Tibial artery (tissue), 4 donors: ENCODE results near the gene NTN5.
"Not testable (repeated sequence)": the region's sequence is repeated elsewhere in the genome, so short reads cannot be mapped to it uniquely, and the experiment has no call there.

Experiments
- DNase-seq, 2 donors: peaks; one replicate each; pipeline ENCODE4 v3.0.0-alpha.2; 2019
- H3K27ac ChIP-seq, 2 donors: fragments of 200-600 bp; sonication (generic) in 1 of 2; 1 replicate in 1 of 2; 2 replicates in 1 of 2; pipeline ENCODE4 v1.5.1; 2018 to 2019; ENCODE audit warnings: mild to moderate bottlenecking in 1 of 2
- H3K27me3 ChIP-seq, 2 donors: fragments of 200-600 bp; sonication (generic) in 1 of 2; one replicate each; pipeline versions ENCODE4 v1.5.1 to v1.6.0; 2016 to 2019
- H3K36me3 ChIP-seq, 3 donors: fragments of 200-600 bp; sonication (generic) in 2 of 3; one replicate each; pipeline ENCODE4 v1.5.1; 2016 to 2019; ENCODE audit warnings: mild to moderate bottlenecking in 2 of 3
- H3K4me1 ChIP-seq, 4 donors: fragments of 200-600 bp; sonication (generic) in 2 of 4; 1 replicate in 3 of 4; 2 replicates in 1 of 4; pipeline ENCODE4 v1.5.1; 2016 to 2019
- H3K4me3 ChIP-seq, 2 donors: fragments of 200-600 bp; sonication (generic) in 1 of 2; 1 replicate in 1 of 2; 2 replicates in 1 of 2; pipeline ENCODE4 v1.5.1; 2018 to 2019; ENCODE audit warnings: mild to moderate bottlenecking in 2 of 2
- H3K9me3 ChIP-seq, 3 donors: fragments of 200-600 bp; sonication (generic) in 1 of 3; one replicate each; pipeline ENCODE4 v1.5.1; 2016 to 2019
- CTCF ChIP-seq, 2 experiments: fragments of 200-600 bp in 1 of 2; fragments of 450-650 bp in 1 of 2; IDR thresholded peaks; one replicate each; pipeline ENCODE4 v1.5.1; 2017 to 2019; ENCODE audit warnings: antibody characterized with exemption in 2 of 2, mild to moderate bottlenecking in 1 of 2, moderate library complexity in 1 of 2
- intact Hi-C: fragments of 100-400 bp; cut with DNase I; formaldehyde crosslinking; loops from one replicate; pipeline ENCODE4 v1.15.0; 2023; ENCODE audit warnings: low total_unique reads

NTN5 gene

GRCh38 chr19:48703316-48703715 is 30.5 kb upstream of the NTN5 start:
- Histone ChIP-seq H3K9me3 (no peaks in the 10 kb centered on the region), H3K36me3 (peaks cover 0 to 28% (median 0%) of the 10 kb centered on the region in 3 donors)
- intact Hi-C loops: no loop called here

DNA sequence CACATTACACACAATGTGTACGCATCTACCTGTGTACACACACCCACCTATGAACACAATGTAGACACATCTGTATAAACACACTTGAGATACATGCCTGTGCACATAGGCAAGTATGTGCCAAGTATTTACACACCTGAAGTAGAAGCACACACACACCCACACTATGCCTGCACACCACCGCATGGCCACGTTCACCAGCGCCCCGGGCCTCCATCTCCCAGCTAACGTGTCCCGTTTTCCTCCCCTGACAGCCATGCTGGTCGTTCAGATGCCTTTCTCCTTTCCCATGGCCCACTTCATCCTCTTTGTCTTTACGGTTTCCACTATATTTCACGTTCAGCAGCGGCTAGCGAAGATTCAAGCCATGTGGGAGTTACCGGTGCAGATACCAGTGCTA is 29.9 kb upstream of the NTN5 start:
- intact Hi-C loops: no loop called here
- TF ChIP-seq CTCF (IDR thresholded peaks at IDR 0.05): no peak
- no peak for DNase-seq
- peaks cover 0 to 4% of the 10 kb centered on the region in 2 donors for H3K27me3 ChIP-seq
- no peak overlapping the region for H3K4me3 ChIP-seq
- H3K4me1 ChIP-seq: no peaks in the 10 kb centered on the region
- no peak overlapping the region for H3K27ac ChIP-seq
- H3K9me3 ChIP-seq: no peaks in the 10 kb centered on the region
- peaks cover 0 to 28% (median 0%) of the 10 kb centered on the region in 3 donors for H3K36me3 ChIP-seq

More at GRCh38 chr19:48703316-48703715, 30.5 kb upstream of the NTN5 start:
- TF ChIP-seq CTCF (IDR thresholded peaks at IDR 0.05): no peak
- DNase-seq: no peak
- Histone ChIP-seq H3K4me1 (no peaks in the 10 kb centered on the region), H3K4me3 (no peak overlapping the region), H3K27ac (no peak overlapping the region), H3K27me3 (peaks cover 0 to 1% of the 10 kb centered on the region in 2 donors)

- Histone ChIP-seq H3K9me3 (no peaks in the 10 kb centered on the region), H3K4me1 (peaks cover 0 to 10% (median 2%) of the 10 kb centered on the region in 4 donors), H3K27ac (no peak overlapping the region), H3K4me3 (no peak overlapping the region), H3K27me3 (peaks cover 0 to 28% of the 10 kb centered on the region in 2 donors), H3K36me3 (peaks cover 0 to 18% (median 0%) of the 10 kb centered on the region in 3 donors)
- TF ChIP-seq CTCF (IDR thresholded peaks at IDR 0.05): no peak
- intact Hi-C loops: no loop called here
- DNase-seq: no peak
These were observed 25.2 kb upstream of the NTN5 start for GRCh38 chr19:48698046-48698445.

- Histone ChIP-seq H3K4me1 (peaks cover 0 to 10% (median 2%) of the 10 kb centered on the region in 4 donors), H3K9me3 (no peaks in the 10 kb centered on the region), H3K4me3 (no peak overlapping the region), H3K27me3 (peaks cover 0 to 28% of the 10 kb centered on the region in 2 donors), H3K36me3 (peaks cover 0 to 7% (median 0%) of the 10 kb centered on the region in 3 donors), H3K27ac (no peak overlapping the region)
- intact Hi-C loops: loop anchor here (2.0 kb wide), 1 partner anchor 74 kb away; no protein-coding TSS in a partner anchor
- no peak for DNase-seq
- TF ChIP-seq CTCF (IDR thresholded peaks at IDR 0.05): no peak
These were observed 23.7 kb upstream of the NTN5 start for GRCh38 chr19:48696353-48697010.

DNA sequence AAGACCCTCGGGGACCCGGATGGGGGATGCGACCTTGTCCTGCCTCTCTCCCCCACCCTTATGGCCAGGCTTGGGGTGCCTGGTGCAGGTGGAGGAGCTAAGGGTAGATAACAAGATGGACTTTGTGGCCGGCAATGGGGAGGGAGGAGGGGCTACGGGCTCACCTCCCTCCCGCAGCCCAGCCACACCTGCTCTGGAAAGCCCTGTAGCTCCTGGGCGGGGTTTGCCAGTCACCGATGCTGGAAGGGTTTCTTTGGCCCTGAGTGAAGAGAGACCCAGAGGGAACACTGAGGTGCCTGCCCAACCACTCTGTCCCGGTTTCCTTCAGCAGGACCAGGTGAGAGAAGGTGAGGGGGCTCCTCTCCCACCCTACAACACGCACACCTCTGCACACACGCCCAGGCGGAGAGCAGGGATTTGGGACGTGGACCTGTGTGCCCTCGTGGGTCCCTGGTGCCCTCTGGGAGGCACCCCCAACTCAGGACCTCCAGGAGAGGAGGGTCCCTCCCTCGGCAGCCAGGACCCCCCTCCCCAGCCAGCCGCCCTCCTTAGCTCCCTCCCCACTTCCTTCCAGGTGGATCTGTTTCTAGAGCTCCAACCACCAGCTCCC is 23.0 kb upstream of the NTN5 start, which contains the start of gene FUT2:
TSS of gene FUT2 (plus strand) at position 229 of the 610 bp plus-strand sequence. CDS start 6,986 bp downstream, outside the sequence.
- Histone ChIP-seq H3K4me1 (peaks cover 0 to 10% (median 2%) of the 10 kb centered on the region in 4 donors), H3K36me3 (peaks cover 0 to under 1% (median 0%) of the 10 kb centered on the region in 3 donors), H3K4me3 (no peak within 1 kb of the TSS), H3K27me3 (peaks cover 0 to 28% of the 10 kb centered on the region in 2 donors), H3K9me3 (no peaks in the 10 kb centered on the region), H3K27ac (no peak within 1 kb of the TSS)
- intact Hi-C loops: loop anchor here (2.0 kb wide), 1 partner anchor 75 kb away; no protein-coding TSS in a partner anchor
- TF ChIP-seq CTCF (IDR thresholded peaks at IDR 0.05): no peak
- DNase-seq: no peak

DNA sequence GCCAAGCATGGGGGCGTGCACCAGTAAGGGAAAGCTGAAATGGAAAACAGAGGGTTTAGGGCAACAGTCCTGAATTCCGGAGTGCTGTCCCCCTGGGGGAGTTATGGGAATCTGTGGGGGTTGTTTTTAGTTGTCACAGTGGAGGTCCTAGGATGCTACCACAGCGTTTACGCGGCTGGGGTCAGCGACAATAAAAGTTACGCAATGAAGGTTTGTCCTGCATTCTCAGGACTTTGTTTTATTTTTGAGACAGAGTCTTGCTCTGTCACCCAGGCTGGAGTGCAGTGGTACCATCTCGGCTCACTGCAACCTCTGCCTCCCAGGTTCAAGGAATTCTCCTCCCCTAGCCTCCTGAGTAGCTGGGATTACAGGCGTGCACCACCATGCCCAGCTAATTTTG is 20.8 kb upstream of the NTN5 start:
- intact Hi-C loops, H3K27ac ChIP-seq, H3K36me3 ChIP-seq, H3K9me3 ChIP-seq, DNase-seq, H3K4me3 ChIP-seq: not testable (repeated sequence)
- Histone ChIP-seq H3K4me1 (peaks cover 0 to 10% (median 2%) of the 10 kb centered on the region in 4 donors), H3K27me3 (peaks cover 0 to 28% of the 10 kb centered on the region in 2 donors)
